ENCODE measurements around the gene TSNAX.

TSNAX gene

GRCh38 chr1:231517076-231517475 lies 11.4 kb upstream of the TSNAX start:
- DNase-seq (ENCODE audit: low read depth in 2 of 3, low spot score in 2 of 3) = no peak

- DNase-seq (ENCODE audit: low read depth in 2 of 3, low spot score in 2 of 3) = no peak
These were observed 9.9 kb upstream of the TSNAX start for GRCh38 chr1:231518485-231519034.

- DNase-seq (ENCODE audit: low read depth in 2 of 3, low spot score in 2 of 3) = no peak
These were observed 9.3 kb upstream of the TSNAX start for GRCh38 chr1:231519166-231519565.

- no peak for DNase-seq (ENCODE audit: low read depth in 2 of 3, low spot score in 2 of 3)
These were observed 6.4 kb upstream of the TSNAX start for GRCh38 chr1:231522038-231522437.

- no peak for DNase-seq (ENCODE audit: low read depth in 2 of 3, low spot score in 2 of 3)
These were observed 5.4 kb upstream of the TSNAX start for GRCh38 chr1:231522931-231523642.

- DNase-seq (ENCODE audit: low read depth in 2 of 3, low spot score in 2 of 3) = no peak
These were observed 4.7 kb upstream of the TSNAX start for GRCh38 chr1:231523816-231524215.

GRCh38 chr1:231526536-231526935 lies 1.9 kb upstream of the TSNAX start:
- no peak for DNase-seq (ENCODE audit: low read depth in 2 of 3, low spot score in 2 of 3)

GRCh38 chr1:231527586-231528171 lies 790 bp upstream of the TSNAX start:
- DNase-seq (ENCODE audit: low read depth in 2 of 3, low spot score in 2 of 3) = no peak

GRCh38 chr1:231533240-231533639 lies 4.8 kb downstream of the TSNAX start:
- DNase-seq (ENCODE audit: low read depth in 2 of 3, low spot score in 2 of 3) = no peak

- DNase-seq (ENCODE audit: low read depth in 2 of 3, low spot score in 2 of 3) = no peak
These were observed 6.3 kb downstream of the TSNAX start for GRCh38 chr1:231534703-231535159.

GRCh38 chr1:231536099-231536498 lies 7.6 kb downstream of the TSNAX start:
- DNase-seq (ENCODE audit: low read depth in 2 of 3, low spot score in 2 of 3) = no peak

- no peak for DNase-seq (ENCODE audit: low read depth in 2 of 3, low spot score in 2 of 3)
These were observed 12.4 kb downstream of the TSNAX start for GRCh38 chr1:231540847-231541246.

GRCh38 chr1:231541842-231542241 lies 13.4 kb downstream of the TSNAX start:
- DNase-seq (ENCODE audit: low read depth in 2 of 3, low spot score in 2 of 3) = no peak

- no peak for DNase-seq (ENCODE audit: low read depth in 2 of 3, low spot score in 2 of 3)
These were observed 16.6 kb downstream of the TSNAX start for GRCh38 chr1:231544943-231545592.

GRCh38 chr1:231546693-231547092 lies 18.2 kb downstream of the TSNAX start:
- no peak for DNase-seq (ENCODE audit: low read depth in 2 of 3, low spot score in 2 of 3)

GRCh38 chr1:231549733-231550447 lies 21.4 kb downstream of the TSNAX start:
- no peak for DNase-seq (ENCODE audit: low read depth in 2 of 3, low spot score in 2 of 3)

- DNase-seq (ENCODE audit: low read depth in 2 of 3, low spot score in 2 of 3) = no peak
These were observed 21.9 kb downstream of the TSNAX start for GRCh38 chr1:231550448-231550781.

- DNase-seq (ENCODE audit: low read depth in 2 of 3, low spot score in 2 of 3) = no peak
These were observed 24.9 kb downstream of the TSNAX start for GRCh38 chr1:231553320-231553719.

GRCh38 chr1:231554969-231555368 lies 26.5 kb downstream of the TSNAX start:
- DNase-seq (ENCODE audit: low read depth in 2 of 3, low spot score in 2 of 3) = no peak

GRCh38 chr1:231557411-231557810 lies 28.9 kb downstream of the TSNAX start:
- DNase-seq (ENCODE audit: low read depth in 2 of 3, low spot score in 2 of 3) = no peak

- no peak for DNase-seq (ENCODE audit: low read depth in 2 of 3, low spot score in 2 of 3)
These were observed 29.6 kb downstream of the TSNAX start for GRCh38 chr1:231557898-231558707.

Data from activated CD8-positive, alpha-beta memory T cell treated with anti-CD3 and anti-CD28 coated beads for 48 hours (primary cell).